Type B pancreatic cell (in vitro differentiated cells): ENCODE measurements around the gene SEPTIN5. TPM values are rescaled to one million over a fixed set of nuclear protein-coding genes. Genes with fewer than 3 reads are reported as not detected.

Experiments used
- DNase-seq: peaks from one replicate; pipeline ENCODE4 v3.0.0; 2021; ENCODE audit warnings: mixed read lengths; ENCODE audit not compliant: unreplicated experiment; ENCODE audit errors: extremely low spot score
- H3K27ac Mint-ChIP-seq: 2 replicates; pipeline ENCODE4 v1.8.0; 2021; ENCODE audit warnings: mild to moderate bottlenecking, mixed read lengths
- H3K27me3 Mint-ChIP-seq: 2 replicates; pipeline ENCODE4 v1.8.0; 2021; ENCODE audit warnings: mixed read lengths
- H3K36me3 Mint-ChIP-seq: 2 replicates; pipeline ENCODE4 v1.8.0; 2021; ENCODE audit warnings: mixed read lengths
- H3K4me1 Mint-ChIP-seq: one replicate; pipeline ENCODE4 v1.8.0; 2021; ENCODE audit warnings: mixed read lengths; ENCODE audit not compliant: unreplicated experiment
- H3K4me3 Mint-ChIP-seq: 2 replicates; pipeline ENCODE4 v1.8.0; 2021; ENCODE audit warnings: mild to moderate bottlenecking, mixed read lengths
- H3K9me3 Mint-ChIP-seq: 2 replicates; pipeline ENCODE4 v1.8.0; 2021; ENCODE audit warnings: mixed read lengths
- CTCF ChIP-seq: fragments of 200-600 bp; sonication (generic); conservative IDR thresholded peaks from 2 replicates; pipeline ENCODE4 v1.5.0; 2021; ENCODE audit warnings: antibody characterized with exemption, mild to moderate bottlenecking
- total RNA-seq: library from RNA; stranded (reverse); gene quantifications from 2 replicates; pipeline ENCODE4 v1.2.1, GENCODE V29; 2021; ENCODE audit warnings: low replicate concordance

Gene SEPTIN5
- total RNA-seq, 1 donor from 2014 or later, result 45.7 TPM

GRCh38 chr22:19772422-19772672 lies 58.0 kb downstream of the SEPTIN5 start:
- Mint-ChIP-seq H3K27me3 (peaks cover 73% of the 10 kb centered on the region), H3K27ac (no peak overlapping the region), H3K9me3 (no peaks in the 10 kb centered on the region), H3K36me3 (no peaks in the 10 kb centered on the region), H3K4me3 (no peak overlapping the region), H3K4me1 (no peaks in the 10 kb centered on the region)
- TF ChIP-seq CTCF, result no peak
- no peak for DNase-seq

Other genes with a start within 250 kb of the SEPTIN5 start
- 52.4 and 56.1 TPM in 2 replicates for gene UFD1, start 235.3 kb upstream of the SEPTIN5 start, total RNA-seq
- gene CDC45, start 234.6 kb upstream of the SEPTIN5 start, total RNA-seq, result 10.6 and 19.0 TPM in 2 replicates
- gene CLDN5, start 190.1 kb upstream of the SEPTIN5 start, total RNA-seq, result 1.00 and 2.2 TPM in 2 replicates
- 1.9 and 2.4 TPM in 2 replicates for gene GP1BB, start 9.0 kb downstream of the SEPTIN5 start, total RNA-seq
- 2.4 and 3.4 TPM in 2 replicates for gene TBX1, start 46.3 kb downstream of the SEPTIN5 start, total RNA-seq
- 7.5 and 7.7 TPM in 2 replicates for gene GNB1L, start 140.4 kb downstream of the SEPTIN5 start, total RNA-seq
- 28.8 and 39.1 TPM in 2 replicates for gene RTL10, start 140.4 kb downstream of the SEPTIN5 start, total RNA-seq
- 87.2 and 87.4 TPM in 2 replicates for gene COMT, start 227.3 kb downstream of the SEPTIN5 start, total RNA-seq
- 13.2 and 25.1 TPM in 2 replicates for gene TXNRD2, start 227.3 kb downstream of the SEPTIN5 start, total RNA-seq